ENCODE measurements around the gene SMIM15.

Gene SMIM15

DNA sequence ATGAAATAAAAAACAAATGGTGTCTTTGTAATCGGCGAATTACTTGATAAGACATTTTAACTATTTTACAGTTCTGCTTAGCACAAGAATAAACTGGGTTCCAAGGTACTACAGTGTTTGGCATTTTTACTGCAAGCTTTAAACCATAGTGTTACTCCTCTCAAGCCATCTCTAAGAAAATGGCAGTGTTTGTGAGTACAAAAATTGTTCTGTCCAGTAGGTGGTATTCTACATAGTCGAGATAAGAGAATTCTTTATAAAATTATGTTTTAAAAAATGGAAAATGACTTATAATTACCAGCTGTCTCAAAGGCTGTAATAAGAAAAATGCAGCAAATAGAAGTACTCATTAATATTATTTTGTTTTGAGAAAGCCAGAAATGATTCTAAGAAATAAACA, 3.2 kb downstream of the SMIM15 start:
- DNase-seq = no peak

DNA sequence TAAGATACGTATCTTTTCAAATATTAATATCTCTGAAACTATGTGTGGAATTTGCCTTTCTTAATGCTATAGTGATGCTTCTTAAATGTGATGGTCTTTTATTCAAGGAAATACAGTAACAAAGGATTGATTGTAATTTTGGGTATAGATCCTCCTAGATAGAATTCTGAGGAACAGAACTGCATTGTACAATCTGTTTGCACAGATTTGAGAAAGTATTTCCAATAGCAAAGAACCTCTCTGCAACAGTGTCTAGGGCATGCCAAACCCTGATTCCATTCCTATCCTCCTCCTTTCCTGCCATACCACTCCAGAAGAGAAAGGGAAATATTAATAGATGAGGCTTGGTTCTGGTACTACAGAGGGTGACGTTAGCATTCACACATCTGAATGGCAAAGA, 10.4 kb downstream of the SMIM15 start:
- DNase-seq = no peak

DNA sequence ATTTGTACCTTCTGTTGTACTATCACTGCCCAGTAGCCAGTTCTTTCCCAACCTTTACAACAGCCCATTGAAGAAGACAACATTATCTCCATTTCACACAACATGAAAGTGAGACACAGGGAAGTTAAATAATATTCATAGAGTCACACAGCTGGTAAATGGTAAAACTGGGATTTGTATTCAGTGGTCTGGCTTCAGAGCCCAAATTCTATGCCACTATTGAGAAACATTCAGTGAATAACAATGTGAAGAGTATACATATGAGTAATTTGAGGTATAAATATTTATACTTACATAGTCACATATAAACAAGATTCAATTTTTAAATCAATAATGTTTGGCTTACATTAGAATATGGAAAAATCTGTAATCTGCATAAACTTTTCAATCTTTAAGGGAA, 13.8 kb downstream of the SMIM15 start:
- no peak for DNase-seq

DNA sequence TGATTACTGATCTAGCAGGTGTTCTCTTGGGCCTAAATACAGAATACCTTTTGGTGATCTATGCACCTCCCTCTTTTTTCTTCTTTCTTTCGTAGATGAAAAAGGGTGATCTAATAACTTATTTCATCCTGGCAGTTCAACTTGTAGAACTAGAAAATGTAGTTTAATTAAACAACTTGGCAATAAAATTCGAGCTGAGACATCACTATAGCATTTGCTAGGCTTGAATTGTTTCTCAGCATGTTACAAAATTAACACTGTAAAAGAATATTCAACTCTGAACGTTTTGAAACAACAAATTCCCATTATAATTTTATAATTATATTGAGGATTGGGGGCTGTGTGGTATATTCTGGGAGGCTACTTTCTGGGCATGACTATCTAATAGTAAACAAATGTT, 19.5 kb downstream of the SMIM15 start:
- DNase-seq = no peak

DNA sequence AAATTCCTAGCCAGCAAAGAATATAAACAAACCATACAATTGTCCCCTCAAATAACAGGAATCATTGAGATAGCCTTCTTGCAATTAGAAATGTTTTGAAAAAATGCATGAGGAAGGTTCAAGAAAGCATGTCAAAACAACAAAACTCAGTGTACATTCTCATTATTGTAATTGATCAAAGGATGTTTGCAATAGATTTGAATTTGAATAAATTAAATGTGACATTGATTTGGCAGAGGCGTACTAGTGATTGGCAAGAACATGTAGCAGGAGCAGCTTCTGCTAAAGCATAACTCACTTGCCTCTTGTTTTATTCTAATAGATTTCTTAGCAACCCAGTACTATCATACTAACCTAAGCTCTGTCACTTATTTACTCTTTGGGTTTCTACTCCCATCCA, 19.9 kb downstream of the SMIM15 start:
- DNase-seq = no peak

DNA sequence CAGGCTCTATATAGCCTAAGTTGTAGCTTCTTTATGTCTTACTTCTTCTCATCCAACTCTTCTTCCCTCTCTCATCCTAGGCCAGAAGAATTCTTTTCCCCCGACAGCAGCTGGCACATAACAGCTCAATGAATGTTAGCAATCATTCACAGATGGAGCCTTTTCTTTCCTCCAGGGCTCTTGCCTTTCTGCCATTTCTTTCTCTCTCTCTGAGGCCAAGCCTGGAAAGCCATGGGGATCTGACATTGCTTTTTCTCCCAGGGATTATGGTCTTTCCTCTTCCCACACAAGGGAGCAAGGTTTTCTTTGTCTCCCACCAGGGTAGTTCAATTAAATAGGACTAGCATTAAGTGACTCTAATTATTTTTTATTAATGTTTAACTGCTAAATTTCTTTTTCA, 20.5 kb downstream of the SMIM15 start:
- no peak for DNase-seq

DNA sequence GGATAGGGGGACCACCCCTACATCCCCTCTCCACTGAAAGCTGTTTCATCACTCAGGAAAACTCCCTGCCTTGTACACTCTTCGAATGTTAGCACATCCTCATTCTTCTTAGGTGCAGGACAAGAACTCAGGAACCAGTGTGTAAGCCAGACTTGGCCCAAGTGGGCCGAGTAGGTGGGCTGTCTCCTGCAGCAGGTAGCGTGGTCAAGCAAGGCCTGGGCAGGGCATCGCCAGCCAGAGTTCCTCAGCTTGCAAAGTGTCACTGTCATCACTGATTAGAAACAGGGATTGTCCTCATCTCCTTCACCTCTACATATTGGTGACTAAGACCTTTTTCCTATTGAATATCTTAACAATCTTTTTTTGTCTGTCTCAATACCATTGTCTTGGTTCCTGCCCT, 22.3 kb downstream of the SMIM15 start:
- no peak for DNase-seq

DNA sequence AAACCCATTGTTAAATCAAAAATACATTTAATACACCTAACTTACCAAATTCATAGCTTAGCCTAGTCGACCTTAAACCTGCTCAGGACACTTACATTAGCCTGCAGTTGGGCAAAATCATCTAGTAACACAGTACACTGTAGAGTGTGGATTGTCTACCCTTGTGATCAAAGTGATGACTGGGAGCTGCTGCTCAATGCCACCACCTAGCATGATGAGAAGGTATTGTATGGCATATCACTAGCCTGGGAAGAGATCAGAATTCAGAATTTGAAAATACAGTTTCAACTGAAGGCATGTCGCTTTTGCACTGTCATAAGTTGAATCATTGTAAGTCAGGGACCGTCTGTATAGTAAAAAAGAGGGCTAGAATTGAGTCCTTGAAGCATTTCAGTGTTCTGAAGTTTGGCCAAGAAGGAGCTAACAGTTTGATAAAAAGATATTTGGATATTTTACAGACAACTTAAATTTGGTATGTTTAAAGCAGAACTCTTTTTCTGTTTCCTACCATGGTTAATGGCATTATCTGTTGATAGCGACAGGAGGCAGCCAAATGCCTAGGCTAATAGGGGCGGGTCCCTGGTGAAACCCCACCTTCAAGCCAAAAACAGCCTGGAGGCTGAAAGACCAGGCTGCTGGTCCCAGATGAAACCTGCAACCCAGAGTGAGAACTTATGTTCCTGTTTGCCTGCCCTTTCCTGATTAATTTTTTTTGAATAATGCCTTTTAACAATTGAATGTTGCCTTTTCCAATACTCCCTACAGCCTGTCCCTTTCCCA, 23.0 kb downstream of the SMIM15 start:
- DNase-seq = no peak

DNA sequence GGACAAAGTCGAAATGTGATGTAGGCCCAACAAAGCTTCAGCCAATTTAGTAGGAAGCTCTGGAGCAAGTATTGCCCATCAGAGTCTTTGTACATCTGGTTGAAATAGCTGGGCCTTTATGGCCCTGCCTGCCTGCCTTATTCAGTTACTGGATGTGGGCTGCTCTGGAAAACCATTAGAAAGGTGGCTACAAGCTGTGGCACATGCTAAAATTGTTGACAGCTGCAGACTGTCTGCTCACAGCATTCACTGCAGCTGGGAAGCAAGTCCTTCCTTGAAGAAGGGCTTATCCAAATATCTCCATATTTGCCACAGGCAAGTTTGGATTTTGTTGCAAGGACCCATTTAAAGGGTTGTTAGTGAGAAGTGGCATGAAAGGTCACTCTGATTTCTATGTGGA, 24.4 kb downstream of the SMIM15 start:
- no peak for DNase-seq

DNA sequence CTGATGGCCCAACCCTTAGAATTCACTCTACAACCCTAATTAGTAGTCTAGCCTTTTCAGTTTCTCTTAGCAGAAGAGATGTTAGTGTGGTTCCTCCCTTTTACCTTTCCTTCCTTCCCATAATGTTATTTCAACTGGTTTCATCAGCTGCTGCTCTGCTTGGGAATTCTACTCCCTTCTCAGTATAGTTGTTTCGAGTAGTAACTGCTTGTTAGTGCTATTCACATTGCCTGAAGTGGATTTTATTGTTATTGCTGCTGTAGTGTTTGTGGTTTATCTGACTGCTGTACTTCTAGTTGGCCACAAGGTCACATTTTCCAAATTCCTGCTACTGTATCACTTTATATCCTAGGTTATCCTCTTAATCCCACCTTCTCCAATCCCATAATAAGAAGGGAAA, 29.7 kb downstream of the SMIM15 start:
- DNase-seq = no peak

DNA sequence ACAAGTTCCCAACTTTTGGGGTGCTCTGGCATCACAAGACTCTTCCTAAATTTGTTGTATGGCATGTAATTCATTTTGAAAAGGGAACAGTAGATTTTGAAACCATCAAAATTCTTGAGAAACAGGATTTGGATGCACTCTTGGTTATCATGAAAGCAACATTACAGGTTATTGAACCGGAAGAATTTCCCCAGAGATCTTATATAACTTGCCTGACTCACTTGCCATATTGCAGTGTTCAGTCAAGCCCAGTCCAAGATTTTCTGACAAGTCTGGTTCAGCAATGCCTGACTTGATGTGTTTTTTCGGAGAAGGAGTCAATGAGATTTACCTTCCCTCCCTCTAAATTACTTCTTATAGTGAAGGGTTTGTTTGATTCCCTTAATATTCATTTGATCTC, 32.0 kb downstream of the SMIM15 start:
- DNase-seq = no peak

DNA sequence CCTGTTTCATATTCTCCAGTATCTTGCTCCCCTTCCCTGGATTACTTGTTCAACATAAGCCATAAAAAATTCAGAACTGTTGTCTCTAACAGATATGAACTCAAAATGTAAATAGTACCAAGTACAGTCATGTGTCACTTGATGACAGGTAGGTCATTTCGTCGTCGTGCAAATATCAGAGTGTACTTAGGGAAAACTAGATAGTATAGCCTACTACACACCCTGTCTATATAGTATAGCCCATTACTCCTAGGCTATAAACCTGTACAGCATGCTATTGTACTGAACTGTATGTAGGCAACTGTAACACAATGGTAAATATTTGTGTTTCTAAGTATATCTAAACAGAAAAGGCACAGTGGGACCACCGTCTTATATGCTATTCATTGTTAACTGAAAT, 39.1 kb downstream of the SMIM15 start:
- DNase-seq = no peak

DNA sequence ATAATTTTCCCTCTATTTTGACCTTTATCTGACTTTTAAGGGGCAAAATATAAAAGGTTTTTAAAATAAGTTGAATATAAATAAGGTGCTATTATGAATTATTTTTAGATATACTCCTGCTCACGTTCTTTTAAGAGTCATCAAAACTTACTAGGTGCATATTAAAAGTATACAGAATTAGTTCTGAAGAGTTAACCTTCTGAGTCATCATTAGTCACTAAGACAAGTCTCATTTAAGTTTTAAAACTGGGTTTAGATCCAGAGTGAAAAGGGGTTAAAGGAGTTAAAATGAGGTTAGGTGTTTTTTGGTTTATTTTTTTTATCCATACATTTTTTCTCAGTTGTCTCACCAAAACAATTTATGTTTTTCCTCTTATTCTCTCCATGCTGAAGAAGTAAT, 41.7 kb downstream of the SMIM15 start:
- no peak for DNase-seq

DNA sequence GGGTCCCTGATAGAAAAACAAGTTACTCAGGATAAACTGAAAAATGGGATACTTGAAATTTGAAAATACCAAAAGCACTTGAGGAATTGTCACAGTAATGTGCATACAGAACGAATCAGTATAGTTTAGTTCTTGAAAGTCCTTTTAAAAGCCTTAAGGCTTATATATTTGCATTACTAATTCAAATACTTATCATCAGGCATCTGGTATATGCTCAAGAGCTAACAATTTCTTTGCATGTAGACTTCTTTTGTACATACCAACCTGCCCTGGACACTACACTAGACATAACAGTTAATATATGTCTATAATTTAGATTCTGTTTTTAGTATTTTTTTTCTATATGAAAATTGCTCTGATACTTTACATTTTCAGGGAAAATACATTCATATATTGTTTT, 43.2 kb downstream of the SMIM15 start:
- DNase-seq = no peak

DNA sequence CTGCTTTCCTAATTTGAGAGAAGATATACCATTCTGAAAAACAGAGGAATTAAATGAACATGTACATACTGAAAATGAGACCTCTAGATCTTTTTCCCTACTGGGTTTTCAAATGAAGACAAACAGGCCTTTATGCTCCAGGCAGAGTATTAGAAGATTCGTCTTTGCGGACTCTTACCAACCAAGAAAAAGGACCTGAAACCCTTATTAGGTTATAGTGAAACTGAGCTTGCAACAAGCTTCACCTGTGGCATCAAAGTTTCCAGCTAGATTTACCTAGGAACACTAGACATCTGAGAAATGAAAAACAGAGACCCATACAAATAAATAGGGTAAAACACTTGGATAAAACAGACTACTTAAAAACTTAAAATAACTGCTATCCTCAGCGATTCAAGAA, 46.3 kb downstream of the SMIM15 start:
- DNase-seq = no peak

DNA sequence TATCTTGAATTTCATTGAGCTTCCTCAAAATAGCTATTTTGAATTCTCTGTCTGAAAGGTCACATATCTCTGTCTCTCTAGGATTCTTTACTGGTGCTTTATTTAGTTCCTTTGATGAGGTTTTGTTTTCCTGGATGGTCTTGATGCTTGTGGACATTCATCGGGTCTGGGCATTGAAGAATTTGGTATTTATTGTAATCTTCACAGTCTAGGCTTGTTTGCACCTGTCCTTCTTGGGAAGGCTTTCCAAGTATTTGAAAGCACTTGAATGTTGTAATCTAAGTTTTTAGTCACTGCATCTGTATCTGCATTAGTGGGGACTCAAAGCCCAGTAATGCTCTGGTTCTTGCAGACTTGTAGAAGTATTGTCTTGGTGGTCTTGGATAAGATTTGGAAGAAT, 47.8 kb downstream of the SMIM15 start:
- no peak for DNase-seq

All from stimulated activated CD4-positive, alpha-beta T cell treated with anti-CD3 and anti-CD28 coated beads, Interleukin-2, amount 100 ng/mL, for 48 hours (primary cell).